GM12891 (cell line): ENCODE results near the gene SGO2.

Experiments used
- PAX5 ChIP-seq: IDR thresholded peaks from 2 replicates; pipeline ENCODE4 v1.6.1; 2011; ENCODE audit warnings: low read length, moderate library complexity, mild to moderate bottlenecking; ENCODE audit not compliant: insufficient read depth, severe bottlenecking
- POLR2A ChIP-seq: IDR thresholded peaks from 2 replicates; pipeline ENCODE4 v1.6.1; 2011; ENCODE audit warnings: low read depth, low read length, control low read depth
- POLR2AphosphoS5 ChIP-seq: IDR thresholded peaks from 2 replicates; pipeline ENCODE4 v1.6.1; 2011; ENCODE audit warnings: low read depth, low read length, control low read depth
- POU2F2 ChIP-seq: IDR thresholded peaks from 2 replicates; pipeline ENCODE4 v1.6.1; 2011; ENCODE audit warnings: low read depth, mild to moderate bottlenecking, control low read depth, low read length, moderate library complexity
- SPI1 ChIP-seq: IDR thresholded peaks from 2 replicates; pipeline ENCODE4 v1.6.1; 2011; ENCODE audit warnings: low read depth, low read length, control low read depth
- TAF1 ChIP-seq: IDR thresholded peaks from 2 replicates; pipeline ENCODE4 v1.6.1; 2011; ENCODE audit warnings: low read depth, low read length, control low read depth

DNA sequence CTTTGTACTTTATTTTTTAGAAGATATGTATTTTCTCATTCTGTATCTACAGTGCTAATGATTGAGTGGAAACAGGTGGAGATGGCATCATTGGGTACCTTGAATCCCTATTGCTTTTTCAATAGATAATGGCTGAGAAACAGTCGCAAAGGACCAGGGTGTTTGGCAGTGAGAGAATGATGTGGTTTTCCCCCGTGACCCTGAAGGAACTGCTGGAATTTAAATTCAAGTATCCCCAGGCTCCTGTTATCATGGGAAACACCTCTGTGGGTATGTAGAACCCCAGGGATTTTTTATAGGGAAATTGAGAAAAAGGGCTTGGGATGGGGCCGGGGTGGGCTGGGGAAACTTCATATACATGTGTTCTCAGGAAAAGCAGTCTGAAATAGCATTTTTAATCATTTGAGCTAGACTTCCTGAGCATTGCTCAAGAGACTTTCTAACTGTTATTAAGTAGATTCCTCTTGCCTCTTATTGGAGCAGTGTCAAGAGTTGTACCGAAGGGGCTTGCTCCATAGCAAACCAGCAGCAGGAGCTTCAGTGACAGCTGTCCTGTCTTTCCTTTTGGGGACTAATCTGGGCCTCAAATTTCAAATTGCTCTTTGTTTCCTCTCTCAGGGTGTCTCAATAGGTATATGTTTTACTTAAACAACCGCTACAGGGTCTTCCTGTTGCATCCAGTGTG, 78.7 kb downstream of the SGO2 start:
- no peak for TF ChIP-seq POLR2AphosphoS5
- no peak for TF ChIP-seq POLR2A
- no peak for TF ChIP-seq SPI1
- no peak for TF ChIP-seq TAF1
- no peak for TF ChIP-seq POU2F2
- TF ChIP-seq PAX5: no peak
